Stimulated activated CD4-positive, alpha-beta T cell treated with anti-CD3 and anti-CD28 coated beads, Interleukin-1b, Interleukin-23, amount 100 ng/mL, for 48 hours (primary cell): Measurements from ENCODE around the gene CD151.
A peak's percentile ranks its signal among the peaks of the same experiment; 100 is the strongest.

ENCODE experiments used
- DNase-seq: peaks from one replicate; pipeline ENCODE4 v3.0.0-alpha.2; 2020

The CD151 gene

DNA sequence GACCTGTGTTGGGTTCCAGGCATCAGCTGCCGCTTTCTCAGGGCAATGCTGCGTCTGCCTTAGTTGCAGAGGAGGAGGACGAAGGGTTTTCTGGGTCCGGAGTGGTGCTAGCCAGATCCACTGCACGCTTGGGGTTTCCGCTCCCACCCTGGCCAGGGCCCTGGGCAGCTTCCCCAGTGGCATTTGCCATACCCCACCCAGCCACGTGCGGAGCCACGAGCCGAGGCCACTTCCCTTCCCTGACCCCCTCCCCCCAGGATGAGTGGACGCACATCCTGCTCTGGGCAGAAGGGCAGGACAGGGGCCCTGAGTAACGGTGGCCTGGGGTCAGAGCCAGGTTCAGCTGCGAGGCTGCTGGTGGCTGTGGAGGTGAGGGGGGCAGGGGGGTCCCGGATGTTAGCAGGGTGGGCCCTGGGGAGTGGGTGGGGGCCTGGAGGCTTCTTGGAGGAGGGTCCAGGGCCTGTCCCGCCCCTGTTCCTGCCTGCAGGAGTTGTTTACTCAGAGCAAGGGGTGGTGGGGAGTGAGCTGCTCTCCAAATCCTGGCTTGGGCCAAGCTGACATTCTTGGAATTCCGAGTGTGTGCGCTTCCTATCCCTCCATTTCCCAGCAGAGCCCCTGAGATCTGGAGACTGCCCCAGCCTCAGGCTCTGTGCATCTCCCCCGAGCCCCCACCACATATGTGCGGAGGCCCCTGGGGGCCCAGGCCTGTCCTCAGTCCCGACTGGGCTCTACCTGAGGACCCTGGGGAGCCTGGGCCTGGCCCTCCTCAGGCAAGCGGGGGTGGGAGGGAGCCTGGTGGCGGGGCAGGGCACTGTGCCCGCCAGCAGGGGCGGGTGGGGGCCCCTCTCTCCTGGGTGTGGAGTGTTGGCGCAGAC, 11.3 kb downstream of the CD151 start:
- DNase-seq = no peak

DNA sequence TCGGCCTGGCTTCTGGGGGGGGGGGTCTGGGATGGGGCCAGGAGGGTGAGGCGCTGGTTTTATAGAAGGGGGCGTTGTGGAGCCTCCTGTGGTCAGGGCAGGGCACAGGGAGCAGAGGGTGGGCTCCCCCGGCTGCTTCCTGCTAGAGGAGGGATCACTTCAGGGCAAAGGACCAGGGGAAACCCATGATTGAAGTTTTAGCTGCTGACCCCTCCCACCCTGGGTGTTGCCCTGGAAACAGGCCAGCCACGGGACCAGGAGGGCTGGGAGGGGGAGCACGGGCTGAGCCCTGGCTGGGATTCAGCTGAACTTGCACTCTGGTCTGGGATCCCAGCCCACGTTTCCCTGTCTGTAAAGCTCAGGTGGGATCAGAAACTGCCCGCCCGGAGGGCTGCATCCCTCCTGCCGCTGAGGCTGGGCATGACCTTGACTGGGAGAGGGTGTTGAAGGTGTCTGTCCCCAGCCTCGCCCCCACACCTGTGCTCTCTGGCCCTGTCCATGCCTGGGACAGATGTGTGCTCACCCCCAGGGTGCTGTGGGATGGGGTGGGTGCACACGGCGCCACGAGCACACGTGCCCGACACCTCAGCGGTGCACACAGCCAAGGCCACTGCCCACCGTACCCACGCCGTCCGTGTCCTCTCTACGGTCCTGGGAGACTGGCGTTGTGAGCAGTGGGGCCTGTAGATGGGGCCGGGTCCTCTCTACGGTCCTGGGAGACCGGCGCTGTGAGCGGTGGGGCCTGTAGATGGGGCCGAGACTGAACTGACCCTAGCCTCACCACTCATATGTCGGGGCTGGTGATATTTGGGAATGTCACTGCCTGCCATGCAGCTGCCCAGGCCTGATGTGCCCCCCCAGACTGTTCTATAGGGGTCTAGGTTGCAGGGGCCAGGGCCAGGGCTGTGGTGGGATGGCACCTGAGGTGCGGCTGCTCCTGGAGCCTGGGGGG, 12.2 kb downstream of the CD151 start:
- no peak for DNase-seq

DNA sequence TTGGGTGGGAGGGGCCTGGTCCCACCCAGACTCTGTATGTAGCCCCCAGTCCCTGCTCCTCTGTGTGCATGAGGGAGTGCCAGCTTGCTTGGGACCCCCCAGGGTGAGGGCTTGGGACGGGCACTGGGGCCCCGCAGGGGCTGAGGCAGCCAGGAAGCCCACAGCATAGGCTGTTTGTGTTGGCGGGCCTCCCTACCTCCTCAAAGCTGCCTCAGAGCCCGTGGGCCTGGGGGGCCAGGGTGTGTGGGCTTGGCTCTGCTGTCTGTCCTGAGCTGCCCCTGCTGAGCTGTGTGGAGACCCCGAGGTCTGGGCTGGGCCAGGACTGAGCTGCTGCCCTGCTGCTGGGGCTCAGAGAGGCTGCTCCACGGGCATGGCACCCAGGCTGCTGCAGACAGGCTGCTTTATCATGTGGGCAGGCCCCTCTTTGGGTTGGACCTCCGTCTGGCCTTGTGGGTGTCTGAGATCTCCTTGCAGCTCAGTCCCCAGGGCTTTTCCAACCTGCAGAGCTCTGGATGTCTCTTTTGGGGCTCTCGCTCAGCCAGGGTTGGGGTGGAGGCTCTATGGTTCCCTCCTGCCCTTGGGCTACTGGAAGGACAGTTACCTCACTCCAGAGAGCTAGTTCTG, 13.2 kb downstream of the CD151 start:
- no peak for DNase-seq

DNA sequence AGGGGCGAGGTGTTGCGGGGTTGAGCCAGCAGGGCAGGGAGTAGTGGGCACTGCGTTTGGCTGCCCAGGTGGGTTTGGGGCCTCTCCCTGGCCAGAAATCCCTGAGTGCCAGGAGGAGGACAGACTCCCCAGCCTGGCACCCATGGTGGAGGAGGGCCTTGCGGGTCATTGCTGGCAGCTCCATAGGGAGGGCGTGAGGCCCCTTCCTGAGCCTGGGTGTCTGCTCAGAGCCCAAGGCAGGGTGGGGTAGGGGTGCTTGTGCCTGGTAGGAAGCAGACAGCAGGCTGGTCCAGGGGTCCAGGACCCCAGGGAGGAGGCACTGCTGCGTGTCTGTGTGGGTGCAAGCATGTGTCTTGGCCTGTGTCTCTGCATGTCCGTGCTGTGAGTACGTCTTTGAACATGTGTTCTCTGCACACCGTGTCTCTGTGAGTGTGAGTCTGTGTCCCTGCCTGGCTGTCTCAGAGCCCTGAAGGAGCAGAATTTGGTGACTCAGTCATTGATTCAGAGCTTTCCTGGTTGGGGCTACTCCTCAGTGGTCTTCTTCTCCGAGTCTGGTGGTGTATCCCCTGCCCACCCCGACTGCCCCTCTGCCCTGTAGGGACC, 13.8 kb downstream of the CD151 start:
- DNase-seq = no peak

DNA sequence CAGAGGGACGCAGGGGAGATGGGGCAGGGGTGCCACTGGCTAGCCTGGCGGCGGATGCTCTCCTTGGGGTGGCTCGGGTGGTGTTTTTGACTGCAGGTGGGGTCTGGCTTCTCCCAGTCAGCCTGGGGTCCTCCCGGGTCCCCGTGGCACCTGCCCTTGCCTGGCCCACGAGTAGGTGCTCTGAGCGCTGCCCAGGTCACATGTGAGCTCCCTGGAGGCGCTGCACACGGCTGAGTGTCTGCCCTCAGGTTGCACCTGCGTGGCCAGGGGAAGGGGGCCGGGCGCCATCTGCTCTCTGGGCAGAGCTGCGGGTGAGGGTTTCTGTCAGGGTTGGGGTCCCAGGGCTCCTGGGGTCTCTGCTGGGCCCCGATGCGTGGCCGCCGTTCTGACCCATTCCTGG, 15.1 kb downstream of the CD151 start:
- DNase-seq = no peak

DNA sequence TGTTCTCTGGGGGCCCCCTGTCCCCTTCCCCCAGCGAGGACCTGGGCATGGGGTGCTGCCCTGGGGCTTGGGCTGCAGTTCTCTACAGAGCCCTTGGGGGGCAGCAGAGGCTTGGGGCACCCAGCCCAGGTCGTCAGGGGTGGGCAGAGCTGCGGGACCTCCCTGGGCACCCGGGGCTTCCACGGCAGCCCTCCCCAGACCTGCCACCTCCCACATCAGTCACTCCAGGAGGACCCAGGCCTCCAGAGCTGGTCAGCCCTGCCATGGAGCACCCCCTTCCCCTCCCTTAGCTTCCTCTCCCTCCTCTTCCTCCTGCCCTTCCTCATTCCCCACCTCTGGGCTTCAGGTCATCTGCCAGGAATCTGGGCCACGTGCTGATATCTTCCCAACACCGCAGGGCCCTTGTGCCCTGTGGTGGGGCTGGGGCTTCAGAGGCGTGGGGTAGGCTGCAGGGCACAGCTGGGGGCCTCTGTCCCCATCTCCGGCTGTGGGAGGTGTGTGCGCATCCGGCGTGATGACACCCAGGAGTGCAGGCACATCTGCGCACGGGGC, 15.7 kb downstream of the CD151 start:
- DNase-seq = peak; percentile 60

DNA sequence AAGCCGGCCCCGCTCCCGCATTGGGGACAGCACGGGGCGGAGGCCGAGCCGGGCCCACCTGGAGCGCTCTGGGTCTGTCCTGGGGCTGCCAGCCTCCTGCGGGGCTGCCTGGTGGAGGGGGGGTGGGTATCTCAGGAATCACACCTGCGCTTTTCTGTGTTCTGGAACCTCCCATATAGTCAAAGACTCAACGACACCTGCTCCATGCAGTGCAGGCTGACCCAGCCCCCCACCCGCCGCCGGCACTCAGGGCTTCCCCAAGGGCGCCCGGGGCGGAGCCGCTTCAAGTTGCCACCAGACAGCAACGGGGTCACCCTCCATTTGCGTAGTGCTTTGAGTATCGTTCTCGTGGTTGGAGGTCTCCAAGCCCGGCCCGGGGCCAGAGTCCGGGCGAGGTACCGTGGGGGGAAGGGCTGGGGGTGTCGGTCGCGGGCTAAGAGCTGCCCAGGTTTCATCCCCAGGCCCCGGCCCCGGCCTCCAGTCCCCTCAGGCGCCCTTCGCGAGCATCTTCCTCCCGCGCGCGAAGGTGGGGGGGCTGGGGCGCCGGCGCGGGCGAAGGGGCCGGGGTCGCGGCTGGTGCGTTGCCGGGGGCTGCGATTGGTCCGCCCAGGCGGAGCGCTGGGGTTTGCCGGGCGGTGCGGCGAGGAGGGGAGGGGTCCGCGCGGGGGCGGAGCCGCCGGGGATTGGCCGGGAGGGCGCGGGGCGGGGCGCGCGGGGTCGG, 16.5 kb downstream of the CD151 start:
- no peak for DNase-seq

DNA sequence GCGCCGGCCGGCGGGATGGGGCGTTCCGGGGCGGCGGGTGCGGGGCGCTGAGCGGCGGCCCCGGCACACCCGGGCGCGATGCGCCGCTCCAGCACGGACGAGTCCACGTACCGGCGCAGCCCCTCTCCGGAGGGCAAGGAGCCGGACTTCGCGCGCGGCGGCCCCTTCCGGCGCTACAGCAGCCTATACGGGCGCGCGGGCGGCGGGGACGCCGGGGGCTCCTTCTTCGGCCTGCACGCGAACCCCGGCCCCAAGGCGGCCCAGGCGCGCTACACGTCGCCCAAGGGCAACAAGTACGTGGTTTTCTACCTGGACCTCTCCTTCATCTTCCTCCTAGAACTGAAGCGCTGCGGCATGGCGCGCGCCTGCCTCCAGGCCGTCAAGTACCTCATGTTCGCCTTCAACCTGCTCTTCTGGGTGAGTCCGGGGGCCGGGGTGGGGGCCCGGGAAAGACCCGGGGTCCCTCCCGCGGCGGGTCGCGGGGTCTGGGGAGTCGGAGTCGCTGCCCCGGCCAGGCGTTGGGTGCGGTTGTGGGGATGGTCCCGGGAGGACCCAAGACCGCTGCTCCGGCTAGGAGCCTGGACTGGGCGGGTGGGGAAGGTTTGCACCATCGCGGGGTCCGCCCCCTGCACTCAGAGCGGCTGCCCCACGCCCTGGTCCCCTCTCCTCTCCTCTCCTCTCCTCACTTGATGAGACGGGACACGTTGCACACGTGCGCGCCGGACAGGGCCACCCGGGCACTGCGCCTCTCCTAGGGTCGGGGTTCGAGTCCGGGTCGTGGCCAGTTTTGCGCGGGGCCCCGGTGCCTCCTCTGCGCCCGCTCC, 17.4 kb downstream of the CD151 start:
- DNase-seq = no peak

DNA sequence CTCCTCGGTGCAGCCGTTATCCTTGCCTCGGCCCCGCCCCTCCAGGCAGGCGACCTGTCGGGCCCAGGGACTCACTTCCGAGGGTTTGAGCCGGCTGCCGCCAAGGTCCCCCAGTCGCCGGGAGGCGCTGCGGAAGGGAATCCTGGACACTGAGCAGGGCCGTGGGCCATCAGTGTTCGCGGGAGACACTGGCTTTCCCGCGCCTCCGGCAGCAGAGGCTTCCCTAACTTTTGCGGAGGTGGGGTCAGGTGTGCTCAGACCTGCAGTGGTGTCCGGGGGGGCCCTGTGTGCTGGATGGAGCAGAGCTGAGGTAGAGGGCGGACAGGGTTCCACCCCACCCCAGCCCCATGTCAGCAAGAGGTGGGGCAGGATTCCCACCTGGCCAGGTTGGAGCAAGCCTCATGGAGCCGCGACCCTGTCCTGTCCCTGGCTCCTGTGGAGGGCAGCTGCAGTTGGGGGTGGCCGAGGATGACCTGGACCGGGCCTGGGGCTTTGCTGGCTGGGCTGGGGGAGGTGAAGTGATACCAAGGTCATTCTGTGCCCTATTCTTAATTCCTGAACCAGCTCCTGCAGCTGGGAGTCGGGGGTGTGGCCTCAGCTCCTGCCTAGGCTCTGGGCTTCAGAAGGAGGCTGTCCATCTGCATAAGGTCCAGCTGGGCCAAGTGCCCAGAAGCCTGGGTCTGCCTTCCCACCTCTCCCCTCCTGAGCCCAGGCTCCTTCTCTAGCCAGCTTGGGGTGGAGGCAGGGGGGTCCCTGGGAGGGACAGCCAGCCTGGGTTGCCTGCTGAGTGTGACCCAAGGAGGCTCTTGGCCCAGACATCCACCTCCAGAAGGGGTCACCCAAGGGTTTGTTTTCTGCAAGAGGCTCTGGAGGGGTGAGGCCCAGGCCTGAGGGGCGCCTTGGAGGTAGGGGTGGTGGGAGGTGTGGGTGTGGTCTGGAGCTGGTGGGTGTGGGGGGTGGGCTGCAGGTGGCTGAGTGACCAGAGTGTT, 18.3 kb downstream of the CD151 start:
- no peak for DNase-seq

DNA sequence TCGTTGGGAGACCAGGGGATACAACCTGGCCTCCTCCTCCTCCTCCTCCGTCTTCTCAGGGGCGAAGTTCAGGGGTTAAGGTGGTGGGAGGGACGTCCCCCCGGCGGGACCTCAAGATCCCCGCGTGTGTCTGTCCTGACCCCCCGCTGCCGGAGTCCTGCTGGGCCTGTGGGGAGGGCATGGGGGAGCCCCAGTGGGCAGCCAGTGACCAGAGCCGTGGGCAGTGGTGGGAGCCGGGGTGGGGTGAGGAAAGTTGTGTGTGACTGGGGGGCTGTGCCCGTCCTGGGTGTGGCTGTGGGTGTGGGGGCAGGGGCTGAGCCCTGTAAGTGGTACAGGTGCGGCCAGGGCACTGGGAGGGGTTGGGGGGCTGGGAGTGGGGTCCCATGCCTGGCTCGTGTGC, 20.0 kb downstream of the CD151 start:
- no peak for DNase-seq

DNA sequence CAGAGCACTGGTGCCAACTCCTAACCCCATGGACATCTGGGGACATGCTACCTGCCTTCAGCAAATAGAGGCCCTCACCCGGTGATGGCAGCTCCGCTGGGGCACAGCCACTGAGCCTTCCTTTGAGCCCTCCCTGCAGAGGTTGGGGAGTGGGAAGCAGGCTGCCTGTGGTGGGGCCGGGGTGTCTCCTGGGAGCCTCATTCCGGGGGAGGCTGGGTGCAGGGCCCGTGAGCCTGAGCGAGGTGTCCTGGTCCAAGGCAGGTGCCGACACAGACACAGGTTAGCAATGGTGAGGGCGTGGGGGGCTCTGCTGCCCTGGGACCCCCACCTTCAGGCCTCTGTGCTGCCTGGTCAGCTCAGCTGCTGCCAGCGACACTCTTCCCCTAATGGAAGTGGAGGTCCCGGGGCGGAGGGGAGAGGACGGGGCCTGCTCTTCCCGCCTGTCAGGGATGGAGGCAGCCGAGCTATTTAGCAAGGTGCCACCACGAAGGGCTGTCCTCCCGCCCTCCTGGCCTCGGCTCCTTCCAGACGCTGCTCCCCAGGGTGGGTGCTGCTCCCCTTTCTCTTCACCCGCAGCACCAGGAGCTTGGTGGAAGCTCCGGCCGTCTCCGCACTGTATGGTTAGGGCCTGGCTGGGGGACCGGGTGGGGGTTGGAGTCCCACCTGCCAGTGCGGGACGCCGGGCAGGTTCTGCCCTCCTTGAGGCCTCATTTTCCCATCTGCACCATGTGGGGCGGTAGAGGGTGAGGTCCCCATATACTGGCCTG, 21.1 kb downstream of the CD151 start:
- DNase-seq = no peak

DNA sequence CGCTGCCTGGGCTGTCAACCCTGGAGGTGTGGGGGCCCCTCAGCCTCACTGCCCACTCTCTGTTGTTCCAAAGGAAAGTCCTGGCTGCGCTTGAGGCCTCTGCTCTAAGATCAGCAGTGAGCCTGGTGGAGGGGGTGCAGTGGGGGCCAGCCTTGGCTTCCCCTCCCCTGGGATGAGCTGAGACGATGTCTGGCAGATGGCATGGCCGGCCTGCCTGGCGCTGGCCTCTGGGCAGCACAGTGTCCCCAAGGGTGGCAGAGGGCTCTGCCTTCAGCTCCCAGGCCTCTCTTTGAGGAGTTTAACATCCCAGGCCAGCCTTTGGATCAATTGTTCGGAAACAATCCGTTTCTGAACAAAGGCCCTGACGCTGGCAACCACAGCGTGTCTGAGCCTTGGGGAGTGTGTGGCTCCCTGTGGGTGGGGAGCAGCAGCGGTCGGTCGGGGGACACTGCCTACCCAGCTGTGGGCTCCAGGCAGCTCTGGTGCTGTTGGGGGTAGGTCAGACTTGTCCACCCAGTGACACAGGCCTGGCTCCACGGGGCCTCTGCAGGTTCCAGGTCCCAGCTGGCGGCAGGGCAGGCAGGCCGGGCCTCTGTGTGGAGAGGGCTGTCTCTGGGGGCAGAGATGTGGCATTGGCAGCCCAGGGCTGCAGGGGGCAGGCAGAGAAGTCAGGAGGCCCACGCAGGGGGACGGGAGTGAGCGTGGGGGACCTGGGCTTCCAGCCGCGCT, 22.0 kb downstream of the CD151 start:
- no peak for DNase-seq

DNA sequence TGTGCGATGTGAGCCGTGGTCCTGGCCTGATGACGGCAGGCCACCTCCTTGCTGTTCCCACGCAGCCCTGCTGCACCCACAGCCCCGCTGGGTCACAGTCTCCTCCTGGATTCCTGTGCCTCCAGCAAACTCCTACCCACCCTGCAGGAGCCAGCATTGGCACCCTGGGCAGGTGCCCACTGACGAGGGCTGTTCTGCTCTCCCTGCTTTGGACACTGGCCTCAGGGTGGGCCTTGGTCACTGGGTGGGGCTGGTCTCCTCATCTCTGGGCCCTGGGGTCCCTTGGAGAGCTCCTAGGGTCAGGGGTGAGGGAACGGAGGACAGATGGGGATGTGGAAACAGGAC, 22.6 kb downstream of the CD151 start:
- no peak for DNase-seq

DNA sequence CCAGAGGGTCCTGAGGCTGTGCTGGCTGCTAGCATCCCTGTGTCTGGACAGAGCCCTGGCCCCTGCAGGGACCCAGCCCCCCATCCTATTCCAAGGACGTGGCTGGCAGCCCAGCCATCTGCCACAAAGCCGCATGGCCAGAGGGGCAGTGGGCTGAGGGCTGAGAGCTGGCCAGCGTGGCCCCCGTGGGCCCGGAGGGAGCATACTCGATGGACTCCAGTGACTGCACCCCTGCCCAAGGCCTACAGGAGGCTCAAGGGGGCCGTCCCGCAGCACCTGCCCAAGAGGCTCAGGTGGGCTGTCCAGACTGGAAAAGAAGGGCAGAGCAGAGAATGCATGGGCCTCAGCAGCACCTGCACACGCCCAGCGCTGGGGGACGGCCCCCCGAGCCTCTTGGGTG, 23.0 kb downstream of the CD151 start:
- DNase-seq = no peak

DNA sequence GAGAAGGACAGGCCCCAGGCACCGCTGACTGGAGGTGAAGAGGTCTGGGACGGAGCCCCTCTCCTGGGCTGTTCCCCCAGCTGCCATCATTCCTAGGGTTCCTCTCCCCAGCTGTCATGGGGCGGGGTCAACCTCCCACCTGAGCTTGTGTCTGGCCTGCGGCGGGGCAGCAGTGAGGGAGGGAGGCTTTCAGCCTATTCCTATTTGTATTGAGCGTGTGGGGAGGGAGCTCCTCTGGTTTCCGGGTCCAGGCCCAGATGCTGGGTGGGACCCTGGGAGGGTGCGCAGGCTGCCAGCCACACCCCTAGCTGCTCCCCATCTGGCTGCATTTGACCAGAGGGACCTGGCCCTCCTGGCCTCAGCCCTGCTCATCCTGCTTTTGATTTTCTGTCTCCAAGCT, 23.6 kb downstream of the CD151 start:
- DNase-seq = no peak

DNA sequence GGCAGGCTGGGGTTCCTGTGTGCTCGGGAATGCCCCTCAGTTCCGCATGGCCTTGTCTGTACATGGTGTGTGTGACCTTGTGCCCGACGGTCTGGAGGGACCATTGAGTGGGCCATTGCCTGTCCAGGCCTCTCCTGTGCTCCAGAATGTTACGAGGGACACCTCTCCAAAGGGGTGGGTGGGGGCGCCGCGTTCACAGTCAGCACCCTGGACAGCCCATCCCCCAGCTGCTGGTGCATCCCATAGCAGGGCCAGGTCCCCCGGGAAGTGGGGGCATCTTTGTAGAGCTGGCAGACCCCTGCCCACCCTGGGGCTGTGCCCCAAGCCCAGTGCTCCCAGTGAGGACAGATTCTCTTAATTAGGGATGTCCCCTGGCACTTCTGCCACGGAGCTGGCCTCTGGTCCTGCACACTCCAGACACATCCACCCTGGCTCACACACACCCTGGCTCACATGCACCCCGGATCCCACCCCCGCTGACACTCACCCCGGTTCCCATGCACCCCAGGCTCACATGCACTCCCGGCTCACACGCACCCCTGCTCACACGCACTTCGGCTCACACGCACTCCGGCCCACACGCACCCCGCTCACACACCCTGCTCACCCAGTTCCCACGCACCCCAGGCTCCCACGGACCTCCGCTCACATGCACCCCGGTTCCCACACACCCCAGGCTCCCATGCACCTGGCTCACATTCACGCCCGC, 25.5 kb downstream of the CD151 start:
- DNase-seq = no peak

DNA sequence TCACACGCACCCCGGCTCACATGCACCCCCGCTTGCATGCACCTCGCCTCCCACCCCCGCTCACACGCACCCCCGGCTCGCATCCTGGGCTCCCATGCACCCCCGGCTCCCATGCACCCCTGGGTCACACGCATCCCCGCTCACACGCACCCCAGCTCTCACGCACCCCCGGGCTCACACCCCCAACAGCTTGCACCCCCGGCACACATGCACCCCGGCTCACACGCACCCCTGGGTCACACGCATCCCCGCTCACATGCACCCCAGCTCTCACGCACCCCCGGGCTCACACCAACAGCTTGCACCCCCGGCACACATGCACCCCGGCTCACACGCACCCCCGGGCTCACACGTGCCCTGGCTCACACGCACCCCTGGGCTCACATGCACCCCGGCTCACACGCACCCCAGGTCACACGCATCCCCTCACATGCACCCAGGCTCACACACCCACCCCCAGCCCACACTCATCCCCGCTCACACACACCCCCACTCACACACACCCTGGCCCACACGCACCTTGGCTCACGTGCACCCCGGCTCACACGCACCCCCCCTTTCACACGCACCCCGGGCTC, 26.1 kb downstream of the CD151 start:
- DNase-seq = no peak
